ELR (cell line): ENCODE measurements around the gene TLCD1.

Experiments used
- DNase-seq: peaks from one replicate; pipeline ENCODE4 v3.0.0-alpha.2; 2015; ENCODE audit warnings: low read depth

Gene TLCD1

GRCh38 chr17:28726226-28726626, at the start of gene TLCD1:
Gene TLCD1, minus strand, starts transcription at chr17:28726233. Its CDS starts 136 bp downstream, at chr17:28726097.
- peak; percentile 79 for DNase-seq

GRCh38 chr17:28774206-28774605, 48.2 kb upstream of the TLCD1 start:
- no peak for DNase-seq

GRCh38 chr17:28773736-28774135, 47.7 kb upstream of the TLCD1 start:
- DNase-seq, result no peak

- DNase-seq, result no peak
Measured at GRCh38 chr17:28765038-28765437, 39.0 kb upstream of the TLCD1 start.

GRCh38 chr17:28763804-28764266, 37.8 kb upstream of the TLCD1 start:
- peak; percentile 88 for DNase-seq

GRCh38 chr17:28763137-28763799, 37.2 kb upstream of the TLCD1 start:
- DNase-seq, result no peak

GRCh38 chr17:28760601-28761562, 34.8 kb upstream of the TLCD1 start:
- DNase-seq, result peak; percentile 53

GRCh38 chr17:28759256-28759865, 33.3 kb upstream of the TLCD1 start:
- DNase-seq, result no peak

- DNase-seq, result no peak
Measured at GRCh38 chr17:28758411-28759121, 32.5 kb upstream of the TLCD1 start.

GRCh38 chr17:28756049-28756804, 30.2 kb upstream of the TLCD1 start:
- no peak for DNase-seq

- DNase-seq, result peak; percentile 36
Measured at GRCh38 chr17:28755486-28755885, 29.5 kb upstream of the TLCD1 start.

- DNase-seq, result no peak
Measured at GRCh38 chr17:28751600-28752366, 25.8 kb upstream of the TLCD1 start.

- peak; percentile 94 for DNase-seq
Measured at GRCh38 chr17:28750178-28751047, 24.4 kb upstream of the TLCD1 start.

- no peak for DNase-seq
Measured at GRCh38 chr17:28749516-28750177, 23.6 kb upstream of the TLCD1 start.

- no peak for DNase-seq
Measured at GRCh38 chr17:28748852-28749515, 23.0 kb upstream of the TLCD1 start.

GRCh38 chr17:28747801-28748750, 22.0 kb upstream of the TLCD1 start:
- no peak for DNase-seq

GRCh38 chr17:28747051-28747691, 21.1 kb upstream of the TLCD1 start:
- no peak for DNase-seq
